ENCODE data around the gene ARL16. TPM values are rescaled to one million over a fixed set of nuclear protein-coding genes. Genes with fewer than 3 reads are reported as not detected.

The ARL16 gene
- total and polyA plus RNA-seq, 2 donors (not counting 3 experiments of a cell fraction or from before 2014, with no cell fraction given) = 41.4 to 71.7 TPM

DNA sequence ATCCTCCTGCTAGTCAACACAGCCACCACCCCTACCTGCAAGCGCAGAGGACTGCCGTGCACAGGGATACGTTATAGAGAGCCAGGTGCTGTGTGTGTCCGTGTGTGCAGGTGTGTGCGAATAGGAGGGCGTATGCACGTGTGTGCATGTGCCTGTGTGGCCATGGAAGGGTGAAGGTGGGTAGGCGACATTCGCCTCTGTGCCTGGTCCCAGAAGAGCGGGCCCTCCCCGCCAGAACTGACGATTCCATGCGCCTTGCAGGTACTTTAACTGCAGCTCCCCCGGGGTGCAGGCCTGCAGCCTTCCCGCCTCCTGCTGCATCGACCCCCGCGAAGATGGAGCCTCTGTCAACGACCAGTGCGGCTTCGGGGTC, 36.0 kb downstream of the ARL16 start:
- peaks cover 18 to 22% of the 10 kb centered on the region in 2 experiments for H3K27me3 ChIP-seq (ENCODE audit: control insufficient read depth in 2 of 2, insufficient read depth in 2 of 2, low read length in 2 of 2)
- H3K4me1 ChIP-seq (ENCODE audit: control insufficient read depth, extremely low read depth, insufficient read depth, low read length) = no peaks in the 10 kb centered on the region
- CTCF ChIA-PET = interaction anchor here (1.0 kb wide), 1 partner anchor 11 kb away, joined by 4 read pairs; no protein-coding TSS in a partner anchor
- H3K9me3 ChIP-seq (replicated peaks; ENCODE audit: control insufficient read depth, insufficient read depth, low read length) = no peaks in the 10 kb centered on the region
- H4K20me1 ChIP-seq (replicated peaks; ENCODE audit: control insufficient read depth, extremely low read depth, insufficient read depth, low read length) = no peaks in the 10 kb centered on the region
- H3K9me1 ChIP-seq (replicated peaks; ENCODE audit: control insufficient read depth, extremely low read depth, insufficient read depth, low read length) = no peaks in the 10 kb centered on the region
- no peak overlapping the region for H3K9ac ChIP-seq (replicated peaks; ENCODE audit: extremely low read depth, insufficient read depth, low read length)
- no TSS peak for BruUV-seq (replicated peaks)
- H2AFZ ChIP-seq (ENCODE audit: low read depth, low read length) = no peak overlapping the region
- TF ChIP-seq, protein P1, sequence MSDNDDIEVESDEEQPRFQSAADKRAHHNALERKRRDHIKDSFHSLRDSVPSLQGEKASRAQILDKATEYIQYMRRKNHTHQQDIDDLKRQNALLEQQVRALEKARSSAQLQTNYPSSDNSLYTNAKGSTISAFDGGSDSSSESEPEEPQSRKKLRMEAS (IDR thresholded peaks at IDR 0.05; ENCODE audit: insufficient read depth, insufficient read length) = no peak
- no peak for TF ChIP-seq GATA2 (IDR thresholded peaks at IDR 0.05; ENCODE audit: insufficient read depth, insufficient read length, low read depth, low read length)
- no peak for TF ChIP-seq EZH2 (IDR thresholded peaks at IDR 0.05; ENCODE audit: borderline replicate concordance, low read depth, low read length, severe bottlenecking)
- TF ChIP-seq, protein P2, sequence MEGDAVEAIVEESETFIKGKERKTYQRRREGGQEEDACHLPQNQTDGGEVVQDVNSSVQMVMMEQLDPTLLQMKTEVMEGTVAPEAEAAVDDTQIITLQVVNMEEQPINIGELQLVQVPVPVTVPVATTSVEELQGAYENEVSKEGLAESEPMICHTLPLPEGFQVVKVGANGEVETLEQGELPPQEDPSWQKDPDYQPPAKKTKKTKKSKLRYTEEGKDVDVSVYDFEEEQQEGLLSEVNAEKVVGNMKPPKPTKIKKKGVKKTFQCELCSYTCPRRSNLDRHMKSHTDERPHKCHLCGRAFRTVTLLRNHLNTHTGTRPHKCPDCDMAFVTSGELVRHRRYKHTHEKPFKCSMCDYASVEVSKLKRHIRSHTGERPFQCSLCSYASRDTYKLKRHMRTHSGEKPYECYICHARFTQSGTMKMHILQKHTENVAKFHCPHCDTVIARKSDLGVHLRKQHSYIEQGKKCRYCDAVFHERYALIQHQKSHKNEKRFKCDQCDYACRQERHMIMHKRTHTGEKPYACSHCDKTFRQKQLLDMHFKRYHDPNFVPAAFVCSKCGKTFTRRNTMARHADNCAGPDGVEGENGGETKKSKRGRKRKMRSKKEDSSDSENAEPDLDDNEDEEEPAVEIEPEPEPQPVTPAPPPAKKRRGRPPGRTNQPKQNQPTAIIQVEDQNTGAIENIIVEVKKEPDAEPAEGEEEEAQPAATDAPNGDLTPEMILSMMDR (IDR thresholded peaks at IDR 0.05; ENCODE audit: extremely low read depth in 1 of 2, insufficient read depth in 1 of 2, low read depth in 1 of 2, low read length in 2 of 2) = no peak
- TF ChIP-seq FOS (IDR thresholded peaks at IDR 0.05; ENCODE audit: borderline replicate concordance, insufficient read depth, low read length) = no peak
- TF ChIP-seq POLR2AphosphoS5 (IDR thresholded peaks at IDR 0.05; ENCODE audit: insufficient read depth, low read depth, low read length) = no peak
- no peak for TF ChIP-seq JUN (IDR thresholded peaks at IDR 0.05; ENCODE audit: borderline replicate concordance, insufficient read depth, insufficient read length, low read depth)
- no peaks in the 10 kb centered on the region for H3K79me2 ChIP-seq (ENCODE audit: control insufficient read depth, insufficient read depth, low read length)
- no peaks in the 10 kb centered on the region for H3K36me3 ChIP-seq (ENCODE audit: control insufficient read depth in 2 of 2, extremely low read depth in 1 of 2, insufficient read depth in 2 of 2, low read length in 2 of 2)
- POLR2A ChIA-PET = no interaction called here
- intact Hi-C loops (cut with micrococcal nuclease) = no loop called here
- no peak overlapping the region for H3K27ac ChIP-seq (ENCODE audit: insufficient read depth, low read depth, low read length)
- no peak overlapping the region for H3K4me3 ChIP-seq (replicated peaks in 1 of 3; ENCODE audit: insufficient read depth in 1 of 3, low read depth in 1 of 3, low read length in 3 of 3)
- dilution Hi-C loops (cut with MboI; ENCODE audit: extremely low pct_ligation_motif_present, low sequenced_read_pairs) = no loop called here
- DNase-seq (ENCODE audit: low read depth, low spot score) = no peak
- no peak overlapping the region for H3K4me2 ChIP-seq (ENCODE audit: insufficient read depth, low read length)
- FAIRE-seq = no peak

Data from endothelial cell of umbilical vein (primary cell).